Amniotic epithelial cell (primary cell): ENCODE results near the gene SEMA4G.

Source experiments
- DNase-seq: peaks from one replicate; pipeline ENCODE4 v3.0.0-alpha.2; 2010; ENCODE audit warnings: low read depth

SEMA4G gene

GRCh38 chr10:100969187-100970075, at the start of gene SEMA4G:
Gene SEMA4G, plus strand, starts transcription at chr10:100969504. Its CDS starts 3,409 bp downstream, at chr10:100972913.
- DNase-seq: no peak

DNA sequence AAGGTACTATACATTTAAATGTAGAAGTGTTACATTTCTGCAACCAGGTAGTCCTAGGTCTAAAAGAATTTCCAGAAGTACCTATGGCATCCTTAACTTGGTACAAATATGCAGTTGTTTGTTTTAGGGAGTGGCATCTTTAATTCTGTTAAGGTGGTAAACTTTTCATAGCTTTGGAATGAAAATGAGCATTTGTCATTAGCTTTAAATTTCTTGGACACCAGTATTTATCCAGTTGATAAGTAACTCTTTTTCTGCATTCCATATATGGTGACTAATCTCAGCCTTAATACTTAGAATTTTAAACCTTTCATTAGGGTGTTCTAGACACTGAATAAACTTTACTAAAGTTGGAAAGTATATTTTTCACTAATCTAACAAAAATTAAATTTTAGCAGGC, 45.7 kb upstream of the SEMA4G start:
- DNase-seq: no peak

DNA sequence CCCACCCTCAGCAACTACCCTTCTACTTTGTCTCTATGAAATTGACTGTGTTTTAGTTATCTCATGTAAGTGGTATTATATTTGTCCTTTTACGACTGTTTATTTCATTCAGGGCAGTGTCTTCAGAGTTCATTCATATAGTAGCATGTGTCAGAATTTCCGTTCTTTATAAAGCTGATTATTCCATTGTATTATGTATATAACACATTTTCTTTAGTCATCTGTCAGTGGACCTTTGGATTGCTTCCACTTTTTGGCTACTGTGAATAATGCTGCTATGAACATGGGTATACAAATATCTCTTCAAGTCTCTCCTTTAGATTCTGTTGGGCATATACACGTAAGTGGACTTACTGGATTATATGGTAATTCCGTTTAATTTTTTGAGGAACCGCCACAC, 42.0 kb upstream of the SEMA4G start:
- no peak for DNase-seq

DNA sequence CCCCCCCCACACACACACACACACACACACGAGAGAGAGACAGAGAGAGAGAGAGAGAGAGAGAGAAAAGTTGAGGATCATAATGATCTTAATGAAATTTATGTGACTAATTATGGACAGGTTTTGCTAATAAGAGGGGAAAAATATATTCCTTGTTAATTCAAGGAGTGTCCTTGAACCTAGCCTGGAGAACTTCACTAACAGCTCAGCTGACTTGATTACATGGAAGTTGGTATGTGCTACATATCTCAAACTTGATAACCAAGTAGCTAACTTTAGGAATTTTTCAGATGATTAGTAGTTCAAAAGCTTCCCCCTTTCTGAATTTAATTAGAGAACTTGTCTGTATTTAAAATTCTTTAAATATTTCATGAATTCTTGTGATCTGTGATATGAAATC, 41.3 kb upstream of the SEMA4G start:
- DNase-seq: no peak

- no peak for DNase-seq
Observed at GRCh38 chr10:100930368-100930767, 38.9 kb upstream of the SEMA4G start.

GRCh38 chr10:100934084-100934659, 35.1 kb upstream of the SEMA4G start:
- DNase-seq: peak; percentile 32

GRCh38 chr10:100939763-100940344, 29.4 kb upstream of the SEMA4G start:
- peak; percentile 12 for DNase-seq

GRCh38 chr10:100942229-100942628, 27.1 kb upstream of the SEMA4G start:
- no peak for DNase-seq

DNA sequence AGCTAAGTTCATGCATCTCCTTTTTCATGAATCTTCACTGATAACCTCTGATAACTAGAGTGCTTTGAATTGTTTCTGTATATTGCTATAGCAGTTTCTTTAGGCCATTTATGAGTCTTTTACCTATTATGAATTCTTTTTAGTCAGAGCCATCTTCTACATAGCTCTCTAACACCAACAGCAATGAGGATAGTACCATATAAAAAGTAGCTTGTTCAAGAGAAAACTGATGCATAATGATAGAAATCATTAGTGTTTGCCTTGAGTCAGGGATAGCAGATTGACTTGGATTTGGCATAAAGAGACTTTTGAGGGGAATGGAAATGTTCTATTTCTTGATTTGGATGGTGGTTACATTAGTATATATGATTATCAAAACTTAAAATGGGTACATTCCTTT, 25.8 kb upstream of the SEMA4G start:
- DNase-seq: no peak

DNA sequence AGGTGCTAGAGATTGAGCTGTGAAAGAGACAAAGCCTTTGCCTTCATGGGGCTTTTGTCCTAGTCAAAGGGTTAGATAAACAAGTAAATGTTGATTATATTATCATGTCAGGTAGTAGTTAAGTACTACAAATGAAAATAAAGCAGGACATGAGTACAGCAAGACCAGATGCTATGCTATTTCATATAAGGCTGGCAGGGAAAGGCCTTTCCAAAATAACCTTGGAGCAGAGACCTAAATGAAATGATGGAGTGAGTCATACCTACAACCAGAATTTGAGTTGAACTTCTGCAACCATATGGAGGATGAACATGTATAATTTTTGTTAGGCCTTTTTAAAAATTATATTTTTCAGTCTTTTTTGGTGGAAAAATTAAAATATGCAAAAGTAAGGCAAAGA, 23.6 kb upstream of the SEMA4G start:
- DNase-seq: no peak

- no peak for DNase-seq
Observed at GRCh38 chr10:100948916-100949315, 20.4 kb upstream of the SEMA4G start.

DNA sequence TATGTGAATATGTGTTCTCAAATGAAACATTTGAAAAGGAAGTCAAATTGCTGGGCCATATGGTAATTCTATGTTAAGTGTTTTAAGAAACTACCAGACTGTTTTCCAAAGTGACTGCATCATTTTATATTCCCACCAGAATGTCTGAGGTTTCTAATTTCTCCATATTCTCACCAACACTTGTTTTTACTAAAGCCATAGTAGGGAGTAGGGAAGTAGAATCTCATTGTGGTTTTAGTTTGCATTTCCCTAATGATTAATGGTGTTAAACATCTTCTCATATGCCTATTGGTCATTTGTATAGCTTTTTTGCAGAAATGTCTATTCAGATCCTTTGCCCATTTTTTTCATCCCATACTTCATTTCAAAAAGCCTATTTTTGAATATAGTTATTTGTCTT, 9.1 kb upstream of the SEMA4G start:
- DNase-seq: peak; percentile 28

DNA sequence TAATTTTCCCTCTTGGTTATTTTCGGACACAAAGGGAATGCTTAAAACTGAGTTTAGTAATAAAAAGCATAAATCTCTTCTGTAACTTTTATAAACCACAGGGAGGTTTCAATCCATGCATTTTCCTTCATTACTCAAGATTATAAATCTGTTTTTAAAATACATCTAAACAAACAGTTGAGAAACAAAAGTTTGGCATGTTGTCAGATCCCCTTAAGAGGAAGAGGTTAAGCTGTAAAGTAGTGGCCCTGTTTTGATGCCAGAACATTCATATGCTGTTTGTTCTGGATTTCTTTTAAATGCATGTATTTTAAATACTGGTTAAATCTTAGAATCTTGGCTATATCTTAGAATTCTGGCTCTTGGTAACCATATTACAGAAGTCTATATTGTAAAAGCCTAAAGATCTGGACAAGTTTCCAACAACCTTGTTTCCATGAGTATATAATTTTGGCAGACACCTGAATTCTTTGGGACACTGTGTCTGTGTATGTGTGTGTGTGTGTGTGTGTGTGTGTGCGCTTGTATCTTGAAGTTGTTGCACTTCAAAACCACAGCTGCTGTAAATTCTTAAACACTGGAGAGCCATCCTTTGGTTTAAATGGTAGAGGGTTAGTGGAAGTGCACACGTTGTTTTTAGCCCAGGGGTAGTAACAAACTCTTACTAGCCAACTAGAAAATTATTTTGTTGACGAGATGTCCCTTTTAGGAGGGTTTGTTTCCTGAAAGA, 6.8 kb upstream of the SEMA4G start:
- no peak for DNase-seq

- DNase-seq: no peak
Observed at GRCh38 chr10:100963826-100964225, 5.5 kb upstream of the SEMA4G start.

- DNase-seq: no peak
Observed at GRCh38 chr10:100965820-100966219, 3.5 kb upstream of the SEMA4G start.

DNA sequence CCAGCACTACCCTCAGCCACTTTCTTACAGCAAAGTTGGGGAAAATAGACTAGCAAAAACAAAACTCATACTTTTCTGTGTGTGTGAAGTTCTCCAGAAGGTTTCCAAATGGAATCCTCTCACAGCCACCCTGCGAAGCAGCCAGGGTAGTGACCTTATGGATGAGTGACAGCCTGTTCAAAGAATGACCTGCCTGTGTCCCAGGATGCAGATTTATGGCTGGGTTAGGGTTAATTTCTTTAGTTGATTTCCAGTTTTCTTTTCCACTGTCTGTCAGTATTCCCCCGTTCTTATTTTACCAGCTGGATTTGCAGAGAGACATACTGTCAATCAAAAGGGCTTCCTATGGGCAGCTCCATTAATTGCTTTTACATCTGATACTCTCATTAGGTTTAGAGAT, 2.4 kb upstream of the SEMA4G start:
- no peak for DNase-seq

- no peak for DNase-seq
Observed at GRCh38 chr10:100967332-100967731, 2.0 kb upstream of the SEMA4G start.

DNA sequence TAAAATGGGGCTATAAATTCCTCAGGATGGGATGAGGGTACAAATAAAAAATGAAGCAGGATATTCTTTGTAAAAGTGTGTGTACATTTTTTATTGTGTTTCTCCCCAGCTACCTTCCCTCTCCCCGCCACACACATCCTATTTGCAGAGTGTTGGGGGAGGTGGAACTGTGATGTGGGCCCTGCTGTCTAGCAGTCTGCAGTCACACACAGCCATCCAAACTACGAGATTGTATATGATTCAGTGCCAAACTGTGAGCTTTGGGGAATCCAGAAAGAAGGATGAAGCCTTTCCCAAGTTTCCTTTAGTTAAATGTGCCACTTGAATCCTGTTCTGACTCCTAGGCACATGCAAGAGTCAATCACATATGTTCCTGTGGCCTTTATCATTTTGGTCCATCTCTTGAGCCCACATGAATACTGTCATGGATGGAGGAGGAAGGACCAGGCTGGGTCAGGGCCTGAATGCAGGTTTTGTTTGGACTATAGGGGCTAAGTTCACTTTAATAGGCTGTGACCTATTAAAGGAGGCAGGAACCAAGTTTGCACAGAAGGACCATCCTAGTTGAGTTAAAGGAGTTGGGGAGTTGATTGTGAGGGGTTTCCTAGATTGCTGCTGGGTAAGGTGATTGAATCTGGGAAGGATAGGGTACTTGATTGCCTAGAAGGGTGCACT, 1.1 kb upstream of the SEMA4G start:
- no peak for DNase-seq

GRCh38 chr10:100968863-100969186, 479 bp upstream of the SEMA4G start:
- DNase-seq: no peak

GRCh38 chr10:100970076-100970913, 991 bp downstream of the SEMA4G start:
- peak; percentile 22 for DNase-seq
